ENCODE measurements around the gene KRTAP10-2.

KRTAP10-2 gene

GRCh38 chr21:44517175-44517899 is 34.0 kb downstream of the KRTAP10-2 start:
- no peak overlapping the region for H3K27ac ChIP-seq (ENCODE audit: insufficient read depth, low read depth, low read length, poor library complexity, severe bottlenecking)
- H3K4me1 ChIP-seq (ENCODE audit: control insufficient read depth, insufficient read depth, low read length), result no peaks in the 10 kb centered on the region
- H3K9me3 ChIP-seq (ENCODE audit: control insufficient read depth, low read length), result no peaks in the 10 kb centered on the region
- no peaks in the 10 kb centered on the region for H3K36me3 ChIP-seq (ENCODE audit: control insufficient read depth, insufficient read depth, low read length)
- no peak overlapping the region for H3K4me3 ChIP-seq (ENCODE audit: insufficient read depth, low read depth, low read length)
- WGBS, 2 experiments, result 94% methylated on average over 15 of the region's 15 CpGs
- no peaks in the 10 kb centered on the region for H3K27me3 ChIP-seq (ENCODE audit: control insufficient read depth, insufficient read depth, low read length, poor library complexity, severe bottlenecking)

DNA sequence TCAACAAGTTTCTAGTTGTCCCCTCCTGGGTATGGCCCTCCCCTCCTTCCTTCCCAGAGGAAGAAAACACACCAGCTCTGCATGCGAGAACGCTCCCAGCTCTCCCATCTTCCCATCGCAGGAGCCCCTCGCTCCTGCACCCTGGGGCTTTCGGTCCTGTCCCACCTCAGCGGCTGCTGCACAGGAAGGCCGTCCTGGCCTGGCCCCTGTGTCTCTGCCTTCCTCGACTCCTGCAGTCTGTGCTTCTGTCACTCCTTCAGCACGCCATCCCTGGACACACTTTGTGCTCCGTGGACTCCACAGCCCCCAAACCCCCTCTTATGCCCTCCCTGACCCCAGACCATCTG is 34.5 kb downstream of the KRTAP10-2 start:
- Histone ChIP-seq H3K36me3 (ENCODE audit: control insufficient read depth, insufficient read depth, low read length) (no peaks in the 10 kb centered on the region), H3K9me3 (ENCODE audit: control insufficient read depth, low read length) (no peaks in the 10 kb centered on the region), H3K4me3 (ENCODE audit: insufficient read depth, low read depth, low read length) (no peak overlapping the region), H3K27ac (ENCODE audit: insufficient read depth, low read depth, low read length, poor library complexity, severe bottlenecking) (no peak overlapping the region), H3K27me3 (ENCODE audit: control insufficient read depth, insufficient read depth, low read length, poor library complexity, severe bottlenecking) (no peaks in the 10 kb centered on the region), H3K4me1 (ENCODE audit: control insufficient read depth, insufficient read depth, low read length) (no peaks in the 10 kb centered on the region)
- WGBS, 2 experiments, result 92 to 94% methylated on average over 10 of the region's 10 CpGs

DNA sequence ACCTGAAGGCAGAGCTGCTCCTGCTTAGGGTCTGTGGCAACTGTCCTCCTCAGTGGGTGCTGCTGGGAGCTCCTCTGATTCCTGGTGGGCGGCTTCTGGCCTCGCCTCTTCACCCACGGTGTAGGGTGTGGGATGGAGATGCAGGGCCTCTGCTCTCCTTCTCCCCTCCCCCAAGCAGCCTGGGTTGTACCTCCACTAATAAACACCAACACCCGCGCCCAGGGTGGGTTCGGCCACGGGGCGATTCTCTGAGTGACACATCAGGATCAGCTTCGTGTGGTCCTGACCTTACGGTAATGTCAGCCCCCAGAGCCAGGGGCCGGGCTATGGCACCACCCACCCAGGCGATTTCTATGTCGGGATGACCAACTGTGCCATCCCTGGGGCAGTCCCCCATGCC is 35.0 kb downstream of the KRTAP10-2 start:
- H3K27ac ChIP-seq (ENCODE audit: insufficient read depth, low read depth, low read length, poor library complexity, severe bottlenecking), result no peak overlapping the region
- no peaks in the 10 kb centered on the region for H3K27me3 ChIP-seq (ENCODE audit: control insufficient read depth, insufficient read depth, low read length, poor library complexity, severe bottlenecking)
- no peaks in the 10 kb centered on the region for H3K4me1 ChIP-seq (ENCODE audit: control insufficient read depth, insufficient read depth, low read length)
- H3K4me3 ChIP-seq (ENCODE audit: insufficient read depth, low read depth, low read length), result no peak overlapping the region
- 95 to 96% methylated on average over 13 of the region's 13 CpGs for WGBS, 2 experiments
- no peaks in the 10 kb centered on the region for H3K9me3 ChIP-seq (ENCODE audit: control insufficient read depth, low read length)
- H3K36me3 ChIP-seq (ENCODE audit: control insufficient read depth, insufficient read depth, low read length), result no peaks in the 10 kb centered on the region

- 92 to 93% methylated on average over 32 of the region's 32 CpGs for WGBS, 2 experiments
- Histone ChIP-seq H3K36me3 (ENCODE audit: control insufficient read depth, insufficient read depth, low read length) (no peaks in the 10 kb centered on the region), H3K4me3 (ENCODE audit: insufficient read depth, low read depth, low read length) (no peak overlapping the region), H3K27ac (ENCODE audit: insufficient read depth, low read depth, low read length, poor library complexity, severe bottlenecking) (no peak overlapping the region), H3K27me3 (ENCODE audit: control insufficient read depth, insufficient read depth, low read length, poor library complexity, severe bottlenecking) (no peaks in the 10 kb centered on the region), H3K4me1 (ENCODE audit: control insufficient read depth, insufficient read depth, low read length) (no peaks in the 10 kb centered on the region), H3K9me3 (ENCODE audit: control insufficient read depth, low read length) (no peaks in the 10 kb centered on the region)
These were observed 35.7 kb downstream of the KRTAP10-2 start for GRCh38 chr21:44515359-44516165.

DNA sequence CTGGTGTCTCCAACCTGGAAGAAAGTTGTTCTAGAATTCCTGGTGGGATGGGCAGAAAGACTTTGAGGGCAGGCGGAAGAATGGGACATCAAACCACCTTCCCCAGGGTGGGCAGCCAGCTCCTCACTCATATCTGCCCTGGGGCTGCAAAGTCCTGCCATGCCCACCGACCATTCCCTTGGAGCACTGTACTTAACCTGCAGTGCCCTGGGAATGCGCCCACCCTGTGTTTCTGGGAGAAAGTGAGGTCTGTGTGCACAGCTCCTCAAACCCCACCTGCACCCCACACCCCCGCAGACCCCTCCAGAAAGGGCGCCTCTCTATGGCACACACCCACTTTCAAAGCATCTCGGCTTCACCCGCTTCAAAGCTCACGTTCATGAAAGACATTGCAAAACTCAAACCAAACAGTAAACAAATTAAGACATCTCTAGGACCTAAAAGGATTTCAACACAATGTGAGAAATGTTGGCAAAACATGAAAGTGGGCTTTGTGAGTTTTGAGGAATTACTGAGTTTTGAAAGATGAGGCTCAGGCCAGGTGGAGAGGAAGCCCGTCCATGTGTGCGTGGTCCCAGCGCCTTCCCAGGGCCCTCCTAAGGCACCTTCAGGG is 36.5 kb downstream of the KRTAP10-2 start:
- 92 to 93% methylated on average over 11 of the region's 11 CpGs for WGBS, 2 experiments
- H3K36me3 ChIP-seq (ENCODE audit: control insufficient read depth, insufficient read depth, low read length), result no peaks in the 10 kb centered on the region
- H3K27me3 ChIP-seq (ENCODE audit: control insufficient read depth, insufficient read depth, low read length, poor library complexity, severe bottlenecking), result peaks cover 3% of the 10 kb centered on the region
- no peak overlapping the region for H3K4me3 ChIP-seq (ENCODE audit: insufficient read depth, low read depth, low read length)
- H3K4me1 ChIP-seq (ENCODE audit: control insufficient read depth, insufficient read depth, low read length), result no peaks in the 10 kb centered on the region
- H3K27ac ChIP-seq (ENCODE audit: insufficient read depth, low read depth, low read length, poor library complexity, severe bottlenecking), result no peak overlapping the region
- no peaks in the 10 kb centered on the region for H3K9me3 ChIP-seq (ENCODE audit: control insufficient read depth, low read length)

DNA sequence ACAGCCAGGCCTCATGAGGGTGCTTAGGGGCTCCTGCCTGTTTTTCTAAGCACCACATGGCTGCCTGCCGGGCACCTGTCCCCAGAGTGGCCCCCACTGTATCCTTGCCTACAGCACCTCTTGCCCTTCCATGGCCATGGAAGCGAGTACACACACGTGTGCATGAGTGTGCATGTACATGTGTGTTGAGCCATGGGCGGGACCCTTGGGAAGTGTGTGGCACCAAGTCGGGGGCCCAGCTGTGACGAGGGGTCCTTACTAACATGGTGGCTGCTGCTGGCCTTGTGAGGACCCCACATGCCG is 37.1 kb downstream of the KRTAP10-2 start:
- WGBS, 2 experiments, result 93% methylated on average over 7 of the region's 7 CpGs
- Histone ChIP-seq H3K36me3 (ENCODE audit: control insufficient read depth, insufficient read depth, low read length) (no peaks in the 10 kb centered on the region), H3K27ac (ENCODE audit: insufficient read depth, low read depth, low read length, poor library complexity, severe bottlenecking) (no peak overlapping the region), H3K27me3 (ENCODE audit: control insufficient read depth, insufficient read depth, low read length, poor library complexity, severe bottlenecking) (peaks cover 3% of the 10 kb centered on the region), H3K9me3 (ENCODE audit: control insufficient read depth, low read length) (no peaks in the 10 kb centered on the region), H3K4me1 (ENCODE audit: control insufficient read depth, insufficient read depth, low read length) (no peaks in the 10 kb centered on the region), H3K4me3 (ENCODE audit: insufficient read depth, low read depth, low read length) (no peak overlapping the region)

- 92 to 94% methylated on average over 15 of the region's 15 CpGs for WGBS, 2 experiments
- no peaks in the 10 kb centered on the region for H3K9me3 ChIP-seq (ENCODE audit: control insufficient read depth, low read length)
- H3K4me1 ChIP-seq (ENCODE audit: control insufficient read depth, insufficient read depth, low read length), result no peaks in the 10 kb centered on the region
- H3K4me3 ChIP-seq (ENCODE audit: insufficient read depth, low read depth, low read length), result no peak overlapping the region
- no peaks in the 10 kb centered on the region for H3K36me3 ChIP-seq (ENCODE audit: control insufficient read depth, insufficient read depth, low read length)
- H3K27me3 ChIP-seq (ENCODE audit: control insufficient read depth, insufficient read depth, low read length, poor library complexity, severe bottlenecking), result peaks cover 3% of the 10 kb centered on the region
- no peak overlapping the region for H3K27ac ChIP-seq (ENCODE audit: insufficient read depth, low read depth, low read length, poor library complexity, severe bottlenecking)
These were observed 37.7 kb downstream of the KRTAP10-2 start for GRCh38 chr21:44513389-44514217.

- H3K27ac ChIP-seq (ENCODE audit: insufficient read depth, low read depth, low read length, poor library complexity, severe bottlenecking), result no peak overlapping the region
- H3K27me3 ChIP-seq (ENCODE audit: control insufficient read depth, insufficient read depth, low read length, poor library complexity, severe bottlenecking), result peaks cover 3% of the 10 kb centered on the region
- no peak overlapping the region for H3K4me3 ChIP-seq (ENCODE audit: insufficient read depth, low read depth, low read length)
- H3K4me1 ChIP-seq (ENCODE audit: control insufficient read depth, insufficient read depth, low read length), result no peaks in the 10 kb centered on the region
- 91 to 92% methylated on average over 21 of the region's 21 CpGs for WGBS, 2 experiments
- H3K36me3 ChIP-seq (ENCODE audit: control insufficient read depth, insufficient read depth, low read length), result no peaks in the 10 kb centered on the region
- no peaks in the 10 kb centered on the region for H3K9me3 ChIP-seq (ENCODE audit: control insufficient read depth, low read length)
These were observed 38.6 kb downstream of the KRTAP10-2 start for GRCh38 chr21:44512496-44513388.

- H3K4me1 ChIP-seq (ENCODE audit: control insufficient read depth, insufficient read depth, low read length), result no peaks in the 10 kb centered on the region
- WGBS, 2 experiments, result 92% methylated on average over 8 of the region's 8 CpGs
- H3K27ac ChIP-seq (ENCODE audit: insufficient read depth, low read depth, low read length, poor library complexity, severe bottlenecking), result no peak overlapping the region
- no peaks in the 10 kb centered on the region for H3K9me3 ChIP-seq (ENCODE audit: control insufficient read depth, low read length)
- H3K4me3 ChIP-seq (ENCODE audit: insufficient read depth, low read depth, low read length), result no peak overlapping the region
- H3K27me3 ChIP-seq (ENCODE audit: control insufficient read depth, insufficient read depth, low read length, poor library complexity, severe bottlenecking), result peaks cover 3% of the 10 kb centered on the region
- H3K36me3 ChIP-seq (ENCODE audit: control insufficient read depth, insufficient read depth, low read length), result no peaks in the 10 kb centered on the region
These were observed 39.4 kb downstream of the KRTAP10-2 start for GRCh38 chr21:44511938-44512275.

Data from ectodermal cell (in vitro differentiated cells).